ENCODE data around the gene CDK14. TPM values are rescaled to one million over a fixed set of nuclear protein-coding genes. Genes with fewer than 3 reads are reported as not detected.

The CDK14 gene
- total RNA-seq, 1 donor from 2014 or later = 131 TPM

DNA sequence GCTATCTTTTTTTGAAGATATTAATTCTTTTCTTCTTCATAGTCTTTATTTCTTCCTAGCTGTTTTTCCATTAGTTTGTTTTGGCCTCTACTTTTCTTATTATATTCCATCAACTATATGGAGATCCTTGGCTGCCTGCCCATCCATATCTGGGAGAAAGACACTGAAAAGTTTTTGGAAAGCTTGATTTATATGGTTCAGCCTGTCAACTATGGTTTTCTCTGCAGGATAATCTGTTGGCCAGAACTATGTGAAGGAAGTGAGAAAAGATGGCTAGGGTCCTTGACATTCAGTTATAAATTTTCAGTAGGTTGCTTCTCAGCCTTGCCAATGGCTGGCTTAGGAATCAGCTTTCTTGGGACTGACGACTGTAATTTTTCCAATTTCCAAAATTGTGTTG is 10.0 kb upstream of the CDK14 start:
- H3K4me3 Mint-ChIP-seq (ENCODE audit: unreplicated experiment) = no peak overlapping the region
- DNase-seq (ENCODE audit: extremely low spot score, unreplicated experiment) = no peak
- H3K36me3 Mint-ChIP-seq (ENCODE audit: unreplicated experiment) = no peaks in the 10 kb centered on the region
- no peaks in the 10 kb centered on the region for H3K27me3 Mint-ChIP-seq (ENCODE audit: unreplicated experiment)
- H3K27ac Mint-ChIP-seq (ENCODE audit: unreplicated experiment) = no peak overlapping the region
- TF ChIP-seq, protein P1, sequence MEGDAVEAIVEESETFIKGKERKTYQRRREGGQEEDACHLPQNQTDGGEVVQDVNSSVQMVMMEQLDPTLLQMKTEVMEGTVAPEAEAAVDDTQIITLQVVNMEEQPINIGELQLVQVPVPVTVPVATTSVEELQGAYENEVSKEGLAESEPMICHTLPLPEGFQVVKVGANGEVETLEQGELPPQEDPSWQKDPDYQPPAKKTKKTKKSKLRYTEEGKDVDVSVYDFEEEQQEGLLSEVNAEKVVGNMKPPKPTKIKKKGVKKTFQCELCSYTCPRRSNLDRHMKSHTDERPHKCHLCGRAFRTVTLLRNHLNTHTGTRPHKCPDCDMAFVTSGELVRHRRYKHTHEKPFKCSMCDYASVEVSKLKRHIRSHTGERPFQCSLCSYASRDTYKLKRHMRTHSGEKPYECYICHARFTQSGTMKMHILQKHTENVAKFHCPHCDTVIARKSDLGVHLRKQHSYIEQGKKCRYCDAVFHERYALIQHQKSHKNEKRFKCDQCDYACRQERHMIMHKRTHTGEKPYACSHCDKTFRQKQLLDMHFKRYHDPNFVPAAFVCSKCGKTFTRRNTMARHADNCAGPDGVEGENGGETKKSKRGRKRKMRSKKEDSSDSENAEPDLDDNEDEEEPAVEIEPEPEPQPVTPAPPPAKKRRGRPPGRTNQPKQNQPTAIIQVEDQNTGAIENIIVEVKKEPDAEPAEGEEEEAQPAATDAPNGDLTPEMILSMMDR (IDR thresholded peaks at IDR 0.05) = no peak
- H3K4me1 Mint-ChIP-seq (ENCODE audit: unreplicated experiment) = peaks cover 1% of the 10 kb centered on the region
- H3K9me3 Mint-ChIP-seq (ENCODE audit: unreplicated experiment) = no peaks in the 10 kb centered on the region

DNA sequence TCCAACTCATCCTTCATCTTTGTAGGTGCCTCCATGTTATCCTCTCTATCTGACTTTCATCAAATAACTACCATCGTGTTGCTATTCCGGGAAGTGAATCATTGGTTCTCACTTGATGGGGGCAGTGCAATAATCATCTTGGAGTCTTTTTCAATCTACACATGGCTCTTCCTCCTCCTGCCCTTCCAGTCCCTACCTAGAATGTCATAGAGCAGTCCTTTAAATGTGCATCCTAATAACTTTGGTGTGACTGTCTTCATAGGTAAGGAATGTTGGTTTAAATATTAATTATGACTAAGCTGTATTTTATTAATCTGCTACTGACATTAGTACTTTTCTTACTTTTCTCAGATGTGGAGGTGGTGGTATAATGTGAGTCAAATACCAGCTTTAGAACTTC is 8.4 kb upstream of the CDK14 start:
- TF ChIP-seq, protein P1 (IDR thresholded peaks at IDR 0.05) = no peak
- Mint-ChIP-seq H3K9me3 (ENCODE audit: unreplicated experiment) (no peaks in the 10 kb centered on the region), H3K4me1 (ENCODE audit: unreplicated experiment) (peaks cover 10% of the 10 kb centered on the region), H3K36me3 (ENCODE audit: unreplicated experiment) (no peaks in the 10 kb centered on the region), H3K4me3 (ENCODE audit: unreplicated experiment) (no peak overlapping the region), H3K27ac (ENCODE audit: unreplicated experiment) (no peak overlapping the region), H3K27me3 (ENCODE audit: unreplicated experiment) (no peaks in the 10 kb centered on the region)
- no peak for DNase-seq (ENCODE audit: extremely low spot score, unreplicated experiment)

DNA sequence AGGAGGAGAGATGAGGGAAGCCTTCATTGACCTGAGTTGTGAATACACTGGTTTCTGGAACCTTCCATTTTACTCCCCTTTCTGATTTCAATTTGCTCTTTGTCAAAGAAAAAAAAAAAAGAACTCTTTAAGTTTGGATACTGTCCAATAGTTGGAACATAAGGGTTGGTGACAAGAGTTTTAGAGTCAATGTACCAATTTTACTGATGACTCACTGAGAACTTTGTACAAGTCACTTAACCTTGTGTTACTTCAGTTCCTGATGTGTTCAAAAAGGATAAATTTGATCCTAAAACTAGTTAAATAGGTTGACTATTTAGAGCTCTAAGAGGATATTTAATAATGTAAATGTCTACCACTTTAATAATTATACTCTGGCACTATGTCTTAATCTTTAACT is 4.1 kb upstream of the CDK14 start:
- H3K27ac Mint-ChIP-seq (ENCODE audit: unreplicated experiment) = no peak overlapping the region
- H3K9me3 Mint-ChIP-seq (ENCODE audit: unreplicated experiment) = no peaks in the 10 kb centered on the region
- H3K4me3 Mint-ChIP-seq (ENCODE audit: unreplicated experiment) = no peak overlapping the region
- H3K4me1 Mint-ChIP-seq (ENCODE audit: unreplicated experiment) = peaks cover 33% of the 10 kb centered on the region
- TF ChIP-seq, protein P1 (IDR thresholded peaks at IDR 0.05) = no peak
- no peak for DNase-seq (ENCODE audit: extremely low spot score, unreplicated experiment)
- no peaks in the 10 kb centered on the region for H3K36me3 Mint-ChIP-seq (ENCODE audit: unreplicated experiment)
- H3K27me3 Mint-ChIP-seq (ENCODE audit: unreplicated experiment) = no peaks in the 10 kb centered on the region

DNA sequence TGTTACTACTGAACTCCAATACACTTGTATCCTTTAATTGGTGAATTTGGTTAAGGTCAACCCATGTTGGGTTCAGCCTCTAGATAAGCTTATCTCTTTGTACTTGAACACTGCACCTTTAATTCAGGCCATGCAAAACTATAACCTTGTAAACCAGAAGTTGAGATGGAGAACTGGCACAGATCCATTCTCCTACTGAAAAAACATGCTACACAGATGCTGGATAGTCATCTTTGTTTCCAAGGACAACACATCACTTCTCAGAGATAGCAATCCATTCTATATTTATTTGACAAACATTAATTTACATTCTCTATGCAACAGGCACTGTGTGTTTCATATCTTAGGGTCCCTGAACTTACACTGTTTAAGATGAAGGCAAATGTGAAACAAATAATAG is 2.9 kb upstream of the CDK14 start:
- Mint-ChIP-seq H3K27ac (ENCODE audit: unreplicated experiment) (no peak overlapping the region), H3K36me3 (ENCODE audit: unreplicated experiment) (no peaks in the 10 kb centered on the region), H3K4me3 (ENCODE audit: unreplicated experiment) (no peak overlapping the region), H3K27me3 (ENCODE audit: unreplicated experiment) (no peaks in the 10 kb centered on the region), H3K4me1 (ENCODE audit: unreplicated experiment) (peaks cover 38% of the 10 kb centered on the region), H3K9me3 (ENCODE audit: unreplicated experiment) (no peaks in the 10 kb centered on the region)
- no peak for DNase-seq (ENCODE audit: extremely low spot score, unreplicated experiment)
- TF ChIP-seq, protein P1 (IDR thresholded peaks at IDR 0.05) = no peak

DNA sequence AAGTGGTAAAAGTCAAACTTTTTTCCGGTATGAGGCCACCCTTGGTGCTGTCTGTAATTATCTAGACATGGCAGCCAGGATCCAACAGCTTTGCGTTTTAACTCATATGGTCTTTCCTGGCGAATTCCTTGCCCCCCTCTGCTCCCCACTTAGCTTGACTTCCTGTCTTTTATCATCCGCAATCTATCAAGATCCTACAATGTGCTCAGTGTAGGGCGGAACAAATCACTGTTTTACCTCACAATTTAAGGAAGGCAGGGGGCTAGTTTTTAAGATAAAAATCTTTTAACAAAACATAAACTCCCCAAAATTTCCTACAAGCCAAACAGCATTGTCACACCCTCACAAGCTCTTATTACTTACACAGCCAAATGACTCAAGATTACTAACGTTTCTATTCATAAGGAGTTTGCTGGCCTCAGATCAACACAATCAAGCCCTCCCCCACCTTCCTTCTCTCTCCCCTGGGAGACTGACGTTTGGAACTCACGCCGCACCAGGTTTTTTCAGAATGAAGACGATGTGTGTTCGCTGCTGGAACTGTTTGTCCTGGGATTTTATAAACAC is 1.3 kb upstream of the CDK14 start:
- Mint-ChIP-seq H3K4me1 (ENCODE audit: unreplicated experiment) (peaks cover 51% of the 10 kb centered on the region), H3K27me3 (ENCODE audit: unreplicated experiment) (no peaks in the 10 kb centered on the region), H3K36me3 (ENCODE audit: unreplicated experiment) (no peaks in the 10 kb centered on the region), H3K9me3 (ENCODE audit: unreplicated experiment) (no peaks in the 10 kb centered on the region), H3K4me3 (ENCODE audit: unreplicated experiment) (peak overlapping the region; percentile 88), H3K27ac (ENCODE audit: unreplicated experiment) (peak overlapping the region; percentile 92)
- TF ChIP-seq, protein P1 (IDR thresholded peaks at IDR 0.05) = no peak
- DNase-seq (ENCODE audit: extremely low spot score, unreplicated experiment) = no peak

Measured in osteocyte (in vitro differentiated cells).